Sciatic nerve (tissue), 2 donors: ENCODE data around the gene DDX43. TPM values are rescaled to one million over a fixed set of nuclear protein-coding genes. Genes with fewer than 3 reads are reported as not detected.
A peak's percentile ranks its signal among the peaks of the same experiment; 100 is the strongest.
"Not testable (repeated sequence)": the region's sequence is repeated elsewhere in the genome, so short reads cannot be mapped to it uniquely, and the experiment has no call there.

Experiments
- ATAC-seq: fragments of 200-7000 bp; cut with Tn5 transposase; one replicate; pipeline ENCODE4 v1.9.1; 2020; ENCODE audit warnings: mild to moderate bottlenecking, moderate library complexity
- DNase-seq: peaks from one replicate; pipeline ENCODE4 v3.0.0-alpha.2; 2020; ENCODE audit warnings: low spot score
- intact Hi-C: fragments of 100-400 bp; cut with DNase I; formaldehyde crosslinking; loops from one replicate; pipeline ENCODE4 v1.14.2; 2022
- total RNA-seq: library from RNA; stranded (reverse); fragmentation: NEBNext Ultra II Directional; extraction: Animal tissue kit (Norgen Biotek cat#: 25700); gene quantifications from one replicate; pipeline ENCODE4 v1.2.1, GENCODE V29; 2021
- donor health status: DM: no; HTN: no; CAD: no.
- donor health status: DM: no; HTN: no; CAD: no.

Gene DDX43
- total RNA-seq, 1 donor from 2014 or later = 0.89 TPM

- no peak for ATAC-seq
- no peak for DNase-seq
- intact Hi-C loops = no loop called here
These were observed 12.0 kb upstream of the DDX43 start for GRCh38 chr6:73382462-73383113.

DNA sequence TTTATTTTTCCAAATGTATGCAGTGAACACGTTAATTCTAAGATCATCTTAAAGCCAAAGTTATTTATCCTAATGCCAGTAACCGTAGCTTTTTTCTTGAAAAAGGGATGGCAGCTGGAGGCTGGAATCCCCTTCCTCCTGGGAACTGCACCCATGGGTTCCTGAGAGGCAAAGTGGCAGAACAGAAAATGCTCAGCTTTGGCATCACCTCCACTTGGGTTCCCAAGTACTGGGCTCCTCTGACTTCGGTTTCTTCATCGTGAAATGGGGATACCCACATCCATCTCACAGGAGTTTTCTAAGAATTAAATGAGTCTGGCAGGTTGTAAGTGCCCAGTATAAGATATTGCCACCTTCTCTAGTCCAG is 6.2 kb upstream of the DDX43 start:
- intact Hi-C loops = no loop called here
- no peak for DNase-seq
- peak; percentile 23 for ATAC-seq

GRCh38 chr6:73388800-73389512 is 5.7 kb upstream of the DDX43 start:
- DNase-seq (peak; percentile 68), ATAC-seq (peak; percentile 87)
- intact Hi-C loops = no loop called here

GRCh38 chr6:73389854-73390253 is 4.8 kb upstream of the DDX43 start:
- intact Hi-C loops = no loop called here
- ATAC-seq = no peak
- DNase-seq = no peak

DNA sequence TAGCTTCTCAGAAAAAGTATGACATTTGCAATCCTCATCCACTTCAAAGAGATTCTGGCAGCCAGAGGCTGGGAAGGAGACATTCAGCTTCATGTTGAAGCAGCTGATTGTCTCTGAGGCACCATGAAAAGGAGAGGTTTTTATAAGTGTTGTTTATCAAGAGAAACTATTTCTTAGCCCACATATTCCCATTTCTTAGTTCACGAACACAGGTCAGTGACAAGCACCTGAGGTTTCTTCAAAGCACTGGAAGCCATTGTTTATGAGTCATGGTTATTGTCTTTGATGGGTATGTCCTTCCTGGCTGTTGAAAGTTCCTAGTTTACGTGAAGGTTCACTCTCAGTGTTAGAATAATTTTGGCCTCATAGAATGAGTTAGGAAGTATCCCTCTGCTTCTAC is 3.0 kb upstream of the DDX43 start:
- intact Hi-C loops = no loop called here
- ATAC-seq = no peak
- no peak for DNase-seq

GRCh38 chr6:73392188-73392587 is 2.4 kb upstream of the DDX43 start:
- DNase-seq, ATAC-seq, intact Hi-C loops: not testable (repeated sequence)

DNA sequence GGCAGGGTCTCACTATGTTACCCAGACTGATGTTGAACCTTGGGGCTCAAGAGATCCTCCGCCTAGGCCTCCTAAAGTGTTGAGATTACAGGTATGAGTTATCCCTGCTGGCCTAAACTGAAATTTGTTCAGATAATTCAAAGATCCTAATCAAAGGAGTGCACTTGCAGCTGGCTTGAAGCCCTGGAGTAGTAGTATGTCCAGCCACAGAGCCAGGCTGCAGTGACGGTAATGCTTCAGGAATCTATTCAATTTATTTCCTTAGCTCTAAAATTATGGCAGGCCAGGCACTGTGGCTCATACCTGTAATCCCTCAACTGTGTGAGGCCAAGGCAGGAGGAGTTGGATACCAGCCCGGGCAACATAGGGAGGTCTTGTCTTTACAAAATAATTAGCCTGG is 1.4 kb upstream of the DDX43 start:
- ATAC-seq = no peak
- no peak for DNase-seq
- intact Hi-C loops = no loop called here

DNA sequence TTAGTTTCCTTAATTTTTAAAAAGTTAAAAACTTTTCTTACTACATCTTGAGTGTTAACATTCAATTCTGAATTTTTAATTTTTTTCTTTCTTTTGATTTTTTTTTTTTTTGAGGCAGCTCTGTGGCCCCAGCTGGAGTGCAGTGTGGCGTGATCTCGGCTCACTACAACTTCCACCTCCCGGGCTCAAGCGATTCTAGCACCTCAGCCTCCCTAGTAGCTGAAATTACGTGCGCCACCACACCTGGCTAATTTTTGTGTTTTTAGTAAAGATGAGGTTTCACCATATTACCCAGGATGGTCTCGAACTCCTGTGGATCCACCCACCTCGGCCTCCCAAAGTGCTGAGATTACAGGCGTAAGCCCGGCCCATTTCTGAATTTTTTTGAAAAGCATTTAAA is 1.2 kb downstream of the DDX43 start:
- ATAC-seq (no peak), DNase-seq (no peak)
- intact Hi-C loops = no loop called here

DNA sequence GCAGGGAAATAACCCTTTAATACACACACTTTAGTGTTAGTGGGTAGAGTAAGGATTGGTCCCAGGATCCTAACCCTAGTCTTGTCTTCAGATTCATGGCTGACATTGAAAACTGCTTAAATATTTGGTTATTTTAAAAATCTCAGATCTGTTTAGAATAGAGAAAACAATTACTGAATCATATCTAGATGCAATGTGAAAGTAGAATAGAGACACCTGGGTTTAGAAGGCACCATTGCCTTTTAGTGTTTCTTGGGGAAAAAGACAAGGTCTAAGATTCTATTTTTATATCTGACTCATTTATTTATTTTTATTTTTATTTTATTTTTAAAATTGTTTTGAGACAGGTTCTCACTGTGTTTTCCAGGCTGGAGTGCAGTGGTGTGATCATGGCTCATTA is 6.0 kb downstream of the DDX43 start:
- intact Hi-C loops = no loop called here
- no peak for ATAC-seq
- DNase-seq = no peak

GRCh38 chr6:73409395-73409794 is 14.8 kb downstream of the DDX43 start:
- no peak for DNase-seq
- intact Hi-C loops = no loop called here
- ATAC-seq = no peak

DNA sequence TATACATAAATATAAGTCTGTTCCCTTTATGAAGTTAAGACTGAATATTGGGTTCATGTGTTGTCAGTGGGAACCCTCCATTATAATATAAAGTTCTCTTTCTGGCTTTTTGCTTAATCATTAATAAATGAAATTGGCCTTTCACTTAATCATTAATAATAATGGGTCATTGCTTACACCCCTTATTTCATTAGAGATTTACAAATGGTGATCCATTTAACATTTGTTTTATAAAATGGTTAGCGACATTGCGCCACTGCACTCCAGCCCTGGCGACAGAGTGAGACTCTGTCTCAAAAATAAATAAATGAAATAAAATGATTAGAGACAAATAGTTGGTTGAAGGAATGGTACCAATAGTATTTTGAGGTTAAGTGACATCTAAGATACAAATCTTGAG is 18.5 kb downstream of the DDX43 start:
- DNase-seq (no peak), ATAC-seq (no peak)
- intact Hi-C loops = no loop called here

DNA sequence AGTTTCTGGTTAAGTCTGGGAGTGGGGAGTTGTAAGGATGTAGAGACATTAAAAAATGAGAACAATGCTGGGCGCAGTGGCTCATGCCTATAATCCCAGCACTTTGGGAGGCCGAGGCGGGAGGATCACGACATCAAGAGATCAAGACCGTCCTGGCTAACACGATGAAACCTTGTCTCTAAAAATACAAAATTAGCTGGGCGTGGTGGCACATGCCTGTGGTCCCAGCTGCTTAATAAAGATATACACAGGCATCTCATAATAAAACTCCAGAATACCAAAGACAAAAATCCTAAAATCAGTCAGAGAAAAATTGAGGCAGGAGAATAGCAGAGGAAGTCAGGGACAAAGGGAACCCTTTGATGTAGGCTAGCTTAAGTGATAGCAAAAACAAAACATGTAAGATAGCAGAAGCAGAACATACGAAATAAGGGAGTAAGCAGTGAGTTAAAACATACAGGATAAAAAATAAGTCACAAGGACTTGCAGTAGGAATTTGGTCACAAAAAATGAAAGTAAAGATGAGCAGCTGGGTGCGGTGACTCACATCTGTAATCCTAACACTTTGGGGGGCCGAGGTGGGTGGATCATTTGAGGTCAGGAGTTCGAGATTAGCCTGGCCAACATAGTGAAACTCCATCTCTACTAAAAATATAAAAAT is 23.6 kb downstream of the DDX43 start:
- intact Hi-C loops = no loop called here

DNA sequence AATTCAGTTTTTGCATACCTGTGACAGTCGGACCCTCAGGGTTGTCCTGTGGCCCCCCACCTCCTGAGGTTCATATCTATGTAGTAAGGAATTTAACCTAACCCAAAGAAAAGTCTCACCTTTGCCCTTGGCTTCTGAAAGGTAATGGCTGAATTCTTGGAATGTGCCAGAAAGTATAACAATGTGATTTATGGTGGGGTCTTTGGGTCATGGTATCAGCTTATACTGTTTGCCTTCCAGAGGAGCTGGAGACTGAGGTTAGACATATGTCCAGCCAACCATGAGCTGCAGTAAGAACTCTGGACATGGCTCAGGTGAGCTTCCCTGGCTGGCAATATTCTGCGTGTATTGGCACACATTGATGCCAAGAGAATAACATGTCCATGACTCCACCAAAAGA is 26.9 kb downstream of the DDX43 start:
- intact Hi-C loops = no loop called here
- DNase-seq = no peak
- no peak for ATAC-seq

More for the DNA sequence above, 23.6 kb downstream of the DDX43 start:
- ATAC-seq (no peak), DNase-seq (no peak)

- intact Hi-C loops = no loop called here
- DNase-seq = no peak
- ATAC-seq = no peak
These were observed 40.6 kb downstream of the DDX43 start for GRCh38 chr6:73435236-73435635.

DNA sequence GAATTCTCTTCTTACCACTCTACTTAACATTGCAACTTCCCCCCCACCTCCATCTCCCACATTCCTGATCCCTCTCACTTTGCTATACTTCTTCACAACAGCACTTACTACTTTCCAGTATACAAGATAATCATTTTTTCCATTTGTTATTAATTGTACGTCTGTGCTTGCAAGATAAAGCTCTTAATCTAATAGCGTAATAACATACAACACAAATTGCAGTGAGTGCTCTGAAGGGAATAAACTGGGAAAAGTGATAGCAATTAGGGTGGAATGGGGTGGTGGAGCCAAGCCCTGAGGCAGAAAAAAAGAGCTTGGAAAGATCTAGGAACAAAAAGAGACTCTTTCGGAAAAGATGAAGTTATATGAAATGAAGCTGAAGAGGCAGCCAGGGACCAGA is 48.9 kb downstream of the DDX43 start:
- ATAC-seq (no peak), DNase-seq (no peak)
- intact Hi-C loops = no loop called here

GRCh38 chr6:73451223-73452106 is 56.8 kb downstream of the DDX43 start:
- intact Hi-C loops = no loop called here
- peak; percentile 66 for DNase-seq
- peak; percentile 77 for ATAC-seq

DNA sequence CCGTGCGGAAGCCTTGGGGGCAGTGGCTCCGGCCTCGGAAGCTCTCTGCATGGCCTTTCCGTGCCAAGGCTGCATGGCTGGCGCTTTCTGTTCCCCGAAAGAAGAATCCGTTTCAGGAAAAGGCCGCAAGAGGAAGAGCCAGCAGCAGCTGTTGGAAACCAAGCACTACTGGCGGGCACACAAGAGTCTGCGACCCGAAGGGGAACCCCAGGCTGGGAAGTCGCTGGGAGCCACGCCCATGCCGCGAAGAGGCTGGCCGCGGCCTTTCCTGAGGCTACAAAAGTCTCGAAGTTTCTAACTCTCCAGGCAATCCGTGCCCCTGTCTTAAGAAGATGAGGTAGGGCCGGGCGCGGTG is 57.5 kb downstream of the DDX43 start, which contains the start of gene CGAS:
Gene CGAS (minus strand): TSS at position 191 of the 355 bp plus-strand sequence. CDS start 116 bp downstream, at position 75.
- DNase-seq = peak; percentile 89
- intact Hi-C loops = no loop called here

DNA sequence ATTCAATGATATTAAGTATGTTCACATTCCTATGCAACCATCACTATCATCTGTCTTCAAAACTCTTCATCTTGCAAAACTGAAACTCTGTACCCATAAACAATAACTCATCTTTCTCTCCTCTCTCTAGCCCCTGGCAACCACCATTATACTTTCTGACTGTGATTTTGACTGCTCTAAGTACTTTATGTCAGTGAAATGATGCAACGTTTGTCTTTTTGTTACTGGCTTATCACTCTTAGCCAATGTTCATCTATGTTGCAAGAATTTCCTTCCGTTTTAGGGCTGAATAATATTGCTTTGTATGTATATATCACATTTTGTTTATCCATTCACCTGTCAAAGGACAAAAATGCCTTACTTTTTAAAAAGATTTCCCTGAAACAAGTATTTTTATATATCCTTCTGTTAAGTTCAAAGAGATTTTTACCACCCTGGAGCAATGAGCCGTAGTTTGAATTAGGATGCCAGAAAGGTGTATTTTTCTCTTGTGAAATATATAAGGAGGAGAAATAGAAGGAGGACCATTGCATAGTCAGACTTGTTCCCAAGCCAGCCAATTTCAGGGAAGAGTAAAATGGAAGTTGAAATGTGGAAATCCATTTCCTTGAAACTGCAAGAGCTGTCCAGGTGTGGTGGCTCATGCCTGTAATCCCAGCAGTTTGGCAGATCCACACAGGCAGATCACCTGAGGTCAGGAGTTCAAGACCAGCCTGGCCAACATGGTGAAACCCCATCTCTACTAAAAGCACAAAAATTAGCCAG is 61.4 kb downstream of the DDX43 start:
- ATAC-seq (no peak), DNase-seq (no peak)
- intact Hi-C loops = no loop called here

More for the DNA sequence above, 57.5 kb downstream of the DDX43 start, which contains the start of gene CGAS:
- peak; percentile 92 for ATAC-seq

DNA sequence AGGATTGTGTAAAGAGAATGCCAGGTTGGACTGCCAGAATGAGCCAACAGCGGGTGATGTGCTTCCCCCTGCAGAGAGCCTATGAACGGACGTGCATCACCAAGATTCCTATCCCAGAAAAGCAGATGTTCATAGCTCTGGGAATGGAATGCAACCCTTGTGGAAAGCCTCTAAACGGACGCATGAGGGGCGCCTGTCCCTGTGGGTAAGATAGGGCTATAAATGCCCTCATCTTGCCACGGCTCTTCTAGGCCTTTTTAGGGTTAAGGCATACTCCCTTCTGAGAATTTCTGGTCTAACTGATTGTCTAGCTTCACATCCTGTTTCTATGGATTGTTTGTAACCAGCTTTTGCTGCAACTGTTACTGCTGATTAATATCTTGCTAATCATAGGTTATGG is 64.8 kb downstream of the DDX43 start:
- DNase-seq, intact Hi-C loops, ATAC-seq: not testable (repeated sequence)
